ENCODE results near the gene DYNC1I1. TPM values are rescaled to one million over a fixed set of nuclear protein-coding genes. Genes with fewer than 3 reads are reported as not detected.

The DYNC1I1 gene
- total RNA-seq, 1 experiment from 2014 or later = 3.2 TPM

GRCh38 chr7:96016735-96017134 lies 244.4 kb downstream of the DYNC1I1 start:
- Mint-ChIP-seq H3K27ac (no peak overlapping the region), H3K4me3 (no peak overlapping the region), H3K4me1 (peaks cover 12% of the 10 kb centered on the region in 2 experiments), H3K27me3 (ENCODE audit: low read depth) (no peaks in the 10 kb centered on the region), H3K9me3 (peaks cover 0 to 2% of the 10 kb centered on the region in 2 experiments; a peak in 2 of 5 replicates), H3K36me3 (ENCODE audit: insufficient read depth in 1 of 3, low read depth in 3 of 3) (no peaks in the 10 kb centered on the region)
- Histone ChIP-seq H3K23me2 (ENCODE audit: insufficient read length, low read depth, low read length, poor library complexity, severe bottlenecking) (no peaks in the 10 kb centered on the region), H3K4me2 (ENCODE audit: insufficient read depth, insufficient read length, low read length) (no peak overlapping the region), H3K27ac (ENCODE audit: insufficient read length, low read depth, low read length) (no peak overlapping the region), H2BK120ac (ENCODE audit: low read depth, low read length, poor library complexity, severe bottlenecking) (no peak overlapping the region), H2BK5ac (ENCODE audit: insufficient read length, low read length) (no peak overlapping the region), H2AK5ac (ENCODE audit: insufficient read length, low read length) (no peak overlapping the region), H2AFZ (ENCODE audit: low read length) (no peak overlapping the region), H4K5ac (ENCODE audit: insufficient read length, low read depth, low read length) (no peak overlapping the region), H2BK20ac (ENCODE audit: low read depth, low read length, poor library complexity, severe bottlenecking) (no peak overlapping the region), H3K4me1 (ENCODE audit: insufficient read depth, low read length) (no peaks in the 10 kb centered on the region), H3K23ac (ENCODE audit: insufficient read length, low read depth, low read length) (no peak overlapping the region), H3K18ac (ENCODE audit: insufficient read length, low read depth, low read length) (no peak overlapping the region), H3K9me3 (ENCODE audit: control insufficient read depth, low read depth, low read length) (no peaks in the 10 kb centered on the region), H3K79me2 (ENCODE audit: insufficient read depth, low read length) (no peaks in the 10 kb centered on the region), H3K4ac (ENCODE audit: low read depth, low read length) (no peak overlapping the region), H2BK12ac (ENCODE audit: insufficient read length, low read depth, low read length) (no peak overlapping the region), H3K56ac (ENCODE audit: insufficient read length, low read depth, low read length) (no peak overlapping the region), H3K9ac (ENCODE audit: extremely low read depth, insufficient read length, low read length) (no peak overlapping the region), H3K79me1 (ENCODE audit: insufficient read depth, low read depth, low read length, poor library complexity, severe bottlenecking) (no peaks in the 10 kb centered on the region), H4K20me1 (ENCODE audit: control insufficient read depth, insufficient read depth, insufficient read length) (no peaks in the 10 kb centered on the region), H3T11ph (ENCODE audit: low read length) (no peak overlapping the region), H3K14ac (ENCODE audit: insufficient read depth, low read length) (no peak overlapping the region), H2BK15ac (ENCODE audit: low read depth, low read length) (no peak overlapping the region), H4K8ac (replicated peaks; ENCODE audit: insufficient read length, low read depth, low read length) (no peak overlapping the region), H4K91ac (ENCODE audit: insufficient read length, low read depth, low read length) (no peak overlapping the region), H3K27me3 (ENCODE audit: insufficient read depth, low read length) (no peaks in the 10 kb centered on the region)
- no peak for DNase-seq
- no peak for TF ChIP-seq CTCF (conservative IDR thresholded peaks at IDR 0.05)
- no CpG with 5 or more reads among the region's 2 CpGs for WGBS (ENCODE audit: extremely low coverage, insufficient read length, low lambda C conversion rate)
